NT2/D1 (cell line): ENCODE results near the gene KAT6B.
"Not testable (repeated sequence)": the region's sequence is repeated elsewhere in the genome, so short reads cannot be mapped to it uniquely, and the experiment has no call there.

ENCODE experiments used
- DNase-seq: peaks from one replicate; pipeline ENCODE4 v3.0.0-alpha.2; 2011; ENCODE audit warnings: low read depth, low spot score
- H3K27me3 ChIP-seq: 2 replicates; pipeline ENCODE4 v1.6.0; 2011; ENCODE audit warnings: mild to moderate bottlenecking; ENCODE audit not compliant: insufficient read length, insufficient read depth
- H3K36me3 ChIP-seq: 2 replicates; pipeline ENCODE4 v1.6.1; 2011; ENCODE audit warnings: mild to moderate bottlenecking, low read length, mixed read lengths; ENCODE audit not compliant: insufficient read depth, insufficient read length
- H3K4me1 ChIP-seq: 2 replicates; pipeline ENCODE4 v1.5.1; 2011; ENCODE audit not compliant: insufficient read depth, insufficient read length
- H3K4me3 ChIP-seq: 2 replicates; pipeline ENCODE4 v1.5.1; 2011; ENCODE audit warnings: low read depth; ENCODE audit not compliant: insufficient read length
- H3K9ac ChIP-seq: 2 replicates; pipeline ENCODE4 v1.6.0; 2011; ENCODE audit warnings: low read depth; ENCODE audit not compliant: insufficient read length
- H3K9me3 ChIP-seq: 2 replicates; pipeline ENCODE4 v1.5.1; 2011; ENCODE audit warnings: mild to moderate bottlenecking, low read length; ENCODE audit not compliant: insufficient read depth
- SUZ12 ChIP-seq: IDR thresholded peaks from 2 replicates; pipeline ENCODE4 v1.6.1; 2011; ENCODE audit not compliant: insufficient read length, insufficient read depth; ENCODE audit errors: extremely low read depth
- YY1 ChIP-seq: IDR thresholded peaks from 2 replicates; pipeline ENCODE4 v1.6.1; 2011; ENCODE audit not compliant: insufficient read length, insufficient read depth
- ZNF274 ChIP-seq: IDR thresholded peaks from 2 replicates; pipeline ENCODE4 v1.6.1; 2011; ENCODE audit warnings: mild to moderate bottlenecking, low read depth, low read length

The KAT6B gene

DNA sequence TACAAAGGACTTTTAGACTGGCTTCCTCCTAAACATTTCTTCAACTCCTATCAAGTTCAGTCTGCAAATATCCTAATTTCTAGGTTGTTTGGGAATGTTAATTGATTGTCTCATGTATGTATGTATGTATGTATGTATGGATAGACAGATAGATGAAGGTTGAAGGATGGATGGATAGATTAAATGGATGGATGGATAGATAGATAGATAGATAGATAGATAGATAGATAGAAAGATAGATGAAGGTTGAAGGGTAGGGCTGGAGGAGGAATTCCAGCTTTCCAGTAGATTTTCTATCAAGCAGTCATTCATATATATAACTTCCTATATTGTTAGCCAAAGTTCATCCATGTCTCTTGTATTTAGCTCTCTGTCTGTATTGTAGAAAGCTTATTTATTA is 85.8 kb downstream of the KAT6B start:
- Histone ChIP-seq H3K4me1 (no peaks in the 10 kb centered on the region), H3K9ac (no peak overlapping the region)

GRCh38 chr10:74912682-74913081 is 86.3 kb downstream of the KAT6B start:
- Histone ChIP-seq H3K36me3 (no peaks in the 10 kb centered on the region), H3K27me3 (no peaks in the 10 kb centered on the region), H3K4me1 (no peaks in the 10 kb centered on the region), H3K9me3 (no peaks in the 10 kb centered on the region), H3K9ac (no peak overlapping the region), H3K4me3 (no peak overlapping the region)
- TF ChIP-seq ZNF274 (no peak), SUZ12 (no peak), YY1 (no peak)
- no peak for DNase-seq

More for the DNA sequence above, 85.8 kb downstream of the KAT6B start:
- H3K36me3 ChIP-seq = no peaks in the 10 kb centered on the region
- H3K27me3 ChIP-seq = no peaks in the 10 kb centered on the region
- no peak overlapping the region for H3K4me3 ChIP-seq
- H3K9me3 ChIP-seq = no peaks in the 10 kb centered on the region
- no peak for DNase-seq
- TF ChIP-seq SUZ12 = no peak
- no peak for TF ChIP-seq ZNF274
- TF ChIP-seq YY1 = no peak

DNA sequence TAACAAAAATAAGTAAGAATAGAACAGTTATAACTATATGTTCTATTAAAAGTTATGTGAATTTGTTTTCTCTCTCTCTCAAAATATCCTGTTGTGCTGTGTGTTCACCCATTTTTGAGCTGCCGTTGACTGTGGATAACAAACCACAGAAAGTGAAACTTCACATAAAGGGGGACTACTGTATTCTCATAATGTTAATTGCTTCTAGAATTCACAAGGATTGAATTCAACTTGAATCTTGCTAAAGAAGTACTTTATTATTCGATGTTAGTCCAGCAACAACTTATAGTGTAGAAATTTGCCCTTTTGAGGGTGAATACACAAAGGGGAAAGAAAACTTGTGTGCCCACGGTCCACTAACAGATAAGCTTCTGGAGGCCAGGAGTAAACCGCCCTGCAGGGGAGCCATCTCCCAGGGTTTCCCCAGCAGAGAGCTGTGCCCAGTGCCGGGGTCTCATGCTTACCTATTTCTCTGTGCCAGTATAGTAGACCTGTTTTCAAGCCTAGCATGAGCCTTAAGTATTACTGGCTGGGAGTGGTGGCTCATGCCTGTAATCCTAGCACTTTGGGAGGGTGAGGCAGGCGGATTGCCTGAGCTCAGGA is 87.1 kb downstream of the KAT6B start:
- TF ChIP-seq ZNF274 (no peak), SUZ12 (no peak), YY1 (no peak)
- H3K4me1 ChIP-seq = no peaks in the 10 kb centered on the region
- DNase-seq = no peak
- no peaks in the 10 kb centered on the region for H3K27me3 ChIP-seq
- H3K9me3 ChIP-seq = no peaks in the 10 kb centered on the region
- H3K4me3 ChIP-seq = no peak overlapping the region
- H3K9ac ChIP-seq = no peak overlapping the region
- H3K36me3 ChIP-seq = no peaks in the 10 kb centered on the region

- H3K4me1 ChIP-seq = no peaks in the 10 kb centered on the region
- no peaks in the 10 kb centered on the region for H3K27me3 ChIP-seq
- no peak for DNase-seq
- no peak overlapping the region for H3K9ac ChIP-seq
- no peaks in the 10 kb centered on the region for H3K36me3 ChIP-seq
- no peak for TF ChIP-seq YY1
- no peak for TF ChIP-seq ZNF274
- TF ChIP-seq SUZ12 = no peak
- H3K4me3 ChIP-seq = no peak overlapping the region
- peaks cover 6% of the 10 kb centered on the region for H3K9me3 ChIP-seq
Measured at GRCh38 chr10:74916283-74916682, 89.9 kb downstream of the KAT6B start.

- Histone ChIP-seq H3K9ac (no peak overlapping the region), H3K27me3 (no peaks in the 10 kb centered on the region), H3K4me1 (no peaks in the 10 kb centered on the region), H3K9me3 (peaks cover 6% of the 10 kb centered on the region), H3K4me3 (no peak overlapping the region), H3K36me3 (no peaks in the 10 kb centered on the region)
- no peak for TF ChIP-seq SUZ12
- no peak for TF ChIP-seq YY1
- TF ChIP-seq ZNF274 = no peak
- no peak for DNase-seq
Measured at GRCh38 chr10:74917481-74918077, 91.2 kb downstream of the KAT6B start.

DNA sequence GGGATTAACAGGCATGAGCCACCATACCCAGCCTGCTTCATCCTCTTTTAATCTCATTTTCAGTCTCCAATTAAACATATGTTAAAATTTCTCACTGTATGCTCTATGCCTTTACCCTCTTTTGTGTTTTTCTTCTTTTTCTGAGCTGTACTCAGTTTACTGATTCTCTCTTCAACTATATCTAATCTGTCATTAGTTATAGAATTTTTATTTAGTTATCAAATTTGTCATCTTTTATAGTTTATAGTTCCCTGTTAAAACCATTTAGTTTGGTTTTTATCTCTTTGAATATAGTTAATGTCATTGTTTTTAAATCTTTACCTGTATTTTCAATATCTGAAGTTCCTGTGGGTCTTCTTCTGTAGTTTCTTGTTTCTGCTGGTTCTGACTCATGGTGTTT is 93.3 kb downstream of the KAT6B start:
- Histone ChIP-seq H3K9ac (no peak overlapping the region), H3K4me1 (no peaks in the 10 kb centered on the region), H3K9me3 (peaks cover 6% of the 10 kb centered on the region), H3K36me3 (no peaks in the 10 kb centered on the region), H3K4me3 (no peak overlapping the region), H3K27me3 (no peaks in the 10 kb centered on the region)
- no peak for DNase-seq
- no peak for TF ChIP-seq ZNF274
- no peak for TF ChIP-seq SUZ12
- no peak for TF ChIP-seq YY1

DNA sequence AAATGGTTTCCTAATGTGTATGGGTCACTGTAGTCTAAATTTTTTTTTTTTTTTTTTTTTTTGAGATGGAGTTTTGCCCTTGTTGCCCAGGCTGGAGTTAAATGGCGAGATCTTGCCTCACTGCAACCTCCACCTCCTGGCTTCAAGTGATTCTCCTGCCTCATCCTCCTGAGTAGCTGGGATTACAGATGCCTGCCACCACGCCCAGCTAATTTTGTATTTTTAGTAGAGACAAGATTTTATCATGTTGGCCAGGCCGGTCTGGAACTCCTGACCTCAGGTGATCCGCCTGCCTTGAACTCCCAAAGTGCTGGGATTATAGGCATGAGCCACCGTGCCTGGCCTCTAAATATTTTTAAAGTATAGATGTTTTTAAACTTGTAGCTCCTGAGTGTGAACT is 94.7 kb downstream of the KAT6B start:
- H3K27me3 ChIP-seq = not testable (repeated sequence)

More for the DNA sequence above, 94.7 kb downstream of the KAT6B start:
- H3K9me3 ChIP-seq, DNase-seq, H3K36me3 ChIP-seq, H3K4me3 ChIP-seq, H3K9ac ChIP-seq, H3K4me1 ChIP-seq: not testable (repeated sequence)
